Ectodermal cell (in vitro differentiated cells): ENCODE results near the gene GPD1.

Source experiments
- H3K27ac ChIP-seq: 2 replicates; pipeline ENCODE4 v1.7.0; 2013; ENCODE audit warnings: mild to moderate bottlenecking, low read depth, low read length; ENCODE audit not compliant: insufficient read depth, poor library complexity, severe bottlenecking
- H3K27me3 ChIP-seq: 2 replicates; pipeline ENCODE4 v1.7.0; 2013; ENCODE audit warnings: mild to moderate bottlenecking, low read length; ENCODE audit not compliant: insufficient read depth, control insufficient read depth, poor library complexity, severe bottlenecking
- H3K36me3 ChIP-seq: one replicate; pipeline ENCODE4 v1.7.0; 2013; ENCODE audit warnings: low read length; ENCODE audit not compliant: control insufficient read depth, insufficient read depth
- H3K4me1 ChIP-seq: one replicate; pipeline ENCODE4 v1.7.0; 2013; ENCODE audit warnings: low read length; ENCODE audit not compliant: control insufficient read depth, insufficient read depth
- H3K4me3 ChIP-seq: 2 replicates; pipeline ENCODE4 v1.7.0; 2013; ENCODE audit warnings: low read depth, low read length, control low read depth; ENCODE audit not compliant: insufficient read depth
- H3K9me3 ChIP-seq: 2 replicates; pipeline ENCODE4 v1.7.0; 2013; ENCODE audit warnings: mild to moderate bottlenecking, low read length, moderate library complexity; ENCODE audit not compliant: control insufficient read depth
- WGBS, 2 experiments: methylation state at CpG; one replicate each; pipeline ENCODE4 v1.1.7; 2013; ENCODE audit warnings: missing lambda C conversion rate in 2 of 2; 5-methylcytosine and 5-hydroxymethylcytosine counted together

GPD1 gene

DNA sequence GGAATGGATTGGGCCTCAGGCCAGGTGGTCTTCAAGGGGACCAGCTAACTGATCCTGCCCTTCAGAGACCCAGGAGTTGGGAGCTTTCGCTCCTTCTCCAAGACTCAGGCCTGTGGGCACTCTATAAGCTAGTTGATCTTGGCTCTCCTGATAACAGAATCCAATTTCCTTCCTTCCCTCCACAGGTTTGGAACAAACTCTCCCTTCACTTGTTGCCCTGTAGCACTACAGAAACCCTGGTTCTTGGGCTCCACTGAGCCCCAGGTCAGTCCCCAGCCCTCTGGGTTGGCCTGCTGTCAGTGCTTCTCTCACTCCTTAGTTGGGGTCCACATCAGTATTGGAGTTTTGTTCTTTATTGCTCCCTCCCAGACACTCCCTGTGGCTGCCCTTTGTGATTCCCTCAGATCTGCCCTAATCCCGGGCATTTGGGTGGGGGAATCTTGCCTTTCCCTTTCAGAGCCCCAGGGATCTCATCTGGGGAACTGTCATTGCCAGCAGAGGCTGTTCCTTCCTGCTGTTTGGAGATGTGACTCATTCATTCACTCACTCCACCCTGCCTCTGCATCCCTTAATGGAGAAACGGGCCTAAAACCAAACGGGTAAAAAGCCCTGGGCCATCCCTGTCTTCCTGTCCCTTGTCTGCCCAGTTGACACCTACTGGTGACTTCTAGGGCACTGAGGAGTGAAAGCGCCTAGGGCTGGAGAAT lies 4.4 kb upstream of the GPD1 start:
- Histone ChIP-seq H3K4me1 (peaks cover 6% of the 10 kb centered on the region), H3K4me3 (no peak overlapping the region), H3K27ac (no peak overlapping the region), H3K9me3 (no peaks in the 10 kb centered on the region), H3K27me3 (no peaks in the 10 kb centered on the region), H3K36me3 (peaks cover 57% of the 10 kb centered on the region)
- WGBS, 2 experiments = 72% methylated on average over 5 of the region's 5 CpGs

DNA sequence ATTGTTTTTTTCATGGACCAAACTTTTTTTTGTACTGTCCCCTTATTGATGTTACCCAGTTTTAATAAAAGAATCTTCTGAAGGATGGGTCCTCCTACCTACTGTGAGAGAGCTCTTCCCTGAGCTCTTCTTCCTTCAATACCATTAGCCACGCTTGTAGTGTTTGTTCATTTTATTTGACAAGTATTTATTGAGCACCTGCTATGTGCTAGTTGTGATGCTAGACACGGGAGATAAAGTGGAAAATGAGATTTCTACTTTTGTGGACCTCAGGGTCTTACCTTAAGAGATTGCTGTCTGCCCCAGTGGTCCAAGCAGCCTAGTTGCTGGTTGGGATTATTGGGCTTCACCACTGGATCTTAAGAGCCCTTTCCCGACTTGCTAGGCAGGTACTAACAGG lies 3.2 kb upstream of the GPD1 start:
- no peaks in the 10 kb centered on the region for H3K9me3 ChIP-seq
- no peaks in the 10 kb centered on the region for H3K27me3 ChIP-seq
- H3K36me3 ChIP-seq = peaks cover 46% of the 10 kb centered on the region
- H3K27ac ChIP-seq = no peak overlapping the region
- H3K4me1 ChIP-seq = peaks cover 6% of the 10 kb centered on the region
- 90 to 93% methylated on average over 3 of the region's 3 CpGs for WGBS, 2 experiments
- H3K4me3 ChIP-seq = no peak overlapping the region

DNA sequence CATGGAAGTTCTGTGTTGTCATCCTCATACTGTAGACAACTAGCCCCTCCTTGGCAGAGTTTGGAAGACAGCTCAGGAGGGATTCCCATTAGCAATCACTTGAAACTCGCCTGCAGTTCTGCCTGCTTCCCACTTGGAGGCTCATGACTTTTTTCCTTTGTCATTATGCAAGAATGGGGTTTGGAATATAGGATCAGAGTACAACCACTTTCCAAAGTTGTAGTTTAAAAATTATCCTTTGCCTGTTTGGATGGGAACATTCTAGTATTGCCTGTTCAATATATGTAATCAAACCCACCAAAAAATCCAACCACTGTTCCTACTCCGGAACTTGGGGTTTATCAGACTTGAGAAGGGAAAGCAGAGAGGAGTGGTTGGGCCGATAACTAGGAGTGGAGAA lies 2.1 kb upstream of the GPD1 start:
- Histone ChIP-seq H3K4me3 (no peak overlapping the region), H3K9me3 (no peaks in the 10 kb centered on the region), H3K27ac (no peak overlapping the region), H3K27me3 (no peaks in the 10 kb centered on the region), H3K36me3 (peaks cover 35% of the 10 kb centered on the region), H3K4me1 (peaks cover 6% of the 10 kb centered on the region)
- WGBS, 2 experiments = 67 to 69% methylated on average over 3 of the region's 3 CpGs

DNA sequence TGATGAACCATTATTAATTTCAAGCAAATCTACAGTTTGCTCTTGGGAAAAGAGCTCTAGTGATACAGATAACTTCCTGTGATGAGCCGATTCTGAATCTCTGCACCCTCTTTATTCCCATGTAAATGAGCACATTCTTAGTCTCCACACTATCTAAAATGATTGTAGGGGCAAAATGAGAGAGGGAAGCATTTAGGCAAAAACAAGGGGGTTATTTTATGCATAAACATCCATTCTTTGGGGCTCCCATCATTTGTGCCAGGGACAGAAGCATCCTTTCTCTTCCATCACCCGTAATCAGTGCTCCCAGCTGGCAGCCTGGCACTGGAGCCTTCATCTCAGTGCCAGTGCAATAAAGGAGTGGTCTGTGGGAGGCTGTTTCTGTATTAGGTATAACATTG lies 1.7 kb upstream of the GPD1 start:
- WGBS, 2 experiments = 95 to 96% methylated on average over 2 of the region's 2 CpGs
- Histone ChIP-seq H3K4me1 (peaks cover 6% of the 10 kb centered on the region), H3K36me3 (peaks cover 31% of the 10 kb centered on the region), H3K4me3 (no peak overlapping the region), H3K27me3 (no peaks in the 10 kb centered on the region), H3K27ac (no peak overlapping the region), H3K9me3 (no peaks in the 10 kb centered on the region)

DNA sequence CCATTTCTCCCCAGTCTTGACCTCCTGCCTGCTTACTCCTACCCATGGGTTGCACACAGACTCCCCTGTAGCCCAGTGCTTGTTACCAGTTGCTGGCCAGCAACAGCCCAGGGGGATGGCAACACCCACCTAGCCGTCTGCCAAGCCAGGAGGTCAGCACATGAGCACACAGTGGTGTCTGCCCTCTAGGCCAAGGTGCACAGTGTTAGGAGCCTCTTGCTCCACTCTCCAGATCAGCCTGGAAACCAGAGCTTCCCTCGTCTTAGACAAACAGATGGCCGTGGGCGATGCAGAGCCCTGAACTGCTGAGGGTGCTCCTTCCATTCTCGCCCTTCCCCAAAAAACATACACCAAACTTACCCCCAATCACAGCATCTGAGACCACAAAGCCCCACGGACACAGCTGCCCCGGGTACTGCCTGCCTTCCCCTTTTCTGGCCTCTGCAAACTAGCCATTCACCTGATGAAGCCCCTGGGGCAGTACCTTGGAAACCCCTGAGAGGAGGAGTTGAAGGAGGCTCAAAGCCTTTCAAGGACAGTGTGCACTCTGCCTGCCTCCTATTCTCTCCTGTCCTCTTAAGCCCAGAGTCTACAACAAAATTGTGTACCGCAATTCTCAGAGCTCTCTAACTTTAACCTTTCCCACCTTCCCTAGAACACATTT lies 1.0 kb upstream of the GPD1 start:
- Histone ChIP-seq H3K4me3 (no peak overlapping the region), H3K4me1 (peaks cover 6% of the 10 kb centered on the region), H3K36me3 (peaks cover 26% of the 10 kb centered on the region), H3K27me3 (no peaks in the 10 kb centered on the region), H3K27ac (no peak overlapping the region), H3K9me3 (no peaks in the 10 kb centered on the region)
- WGBS, 2 experiments = 93 to 94% methylated on average over 8 of the region's 8 CpGs

DNA sequence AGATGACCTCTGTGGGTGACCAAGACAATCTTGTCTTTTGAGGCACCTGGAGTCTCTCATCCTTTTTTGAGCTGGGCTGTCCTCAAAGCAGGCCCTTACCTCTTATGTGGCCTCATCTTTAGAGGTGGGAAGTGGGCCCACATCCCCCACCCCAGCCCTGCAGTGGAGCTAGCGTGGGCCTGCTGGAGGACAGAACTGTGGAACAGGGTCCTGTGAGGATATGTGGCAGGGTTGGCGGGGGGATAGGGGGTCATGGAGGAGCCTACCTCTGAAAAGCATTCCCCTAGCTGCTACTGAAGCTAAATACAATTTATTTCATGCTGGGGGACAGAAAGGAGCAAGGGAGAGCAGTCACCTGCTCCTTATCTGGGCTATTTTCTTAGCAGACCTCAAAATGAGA lies 457 bp upstream of the GPD1 start:
- peaks cover 6% of the 10 kb centered on the region for H3K4me1 ChIP-seq
- 89 to 100% methylated on average over 2 of the region's 2 CpGs for WGBS, 2 experiments
- H3K36me3 ChIP-seq = peaks cover 21% of the 10 kb centered on the region
- H3K4me3 ChIP-seq = no peak overlapping the region
- H3K27ac ChIP-seq = no peak overlapping the region
- H3K27me3 ChIP-seq = no peaks in the 10 kb centered on the region
- H3K9me3 ChIP-seq = no peaks in the 10 kb centered on the region

DNA sequence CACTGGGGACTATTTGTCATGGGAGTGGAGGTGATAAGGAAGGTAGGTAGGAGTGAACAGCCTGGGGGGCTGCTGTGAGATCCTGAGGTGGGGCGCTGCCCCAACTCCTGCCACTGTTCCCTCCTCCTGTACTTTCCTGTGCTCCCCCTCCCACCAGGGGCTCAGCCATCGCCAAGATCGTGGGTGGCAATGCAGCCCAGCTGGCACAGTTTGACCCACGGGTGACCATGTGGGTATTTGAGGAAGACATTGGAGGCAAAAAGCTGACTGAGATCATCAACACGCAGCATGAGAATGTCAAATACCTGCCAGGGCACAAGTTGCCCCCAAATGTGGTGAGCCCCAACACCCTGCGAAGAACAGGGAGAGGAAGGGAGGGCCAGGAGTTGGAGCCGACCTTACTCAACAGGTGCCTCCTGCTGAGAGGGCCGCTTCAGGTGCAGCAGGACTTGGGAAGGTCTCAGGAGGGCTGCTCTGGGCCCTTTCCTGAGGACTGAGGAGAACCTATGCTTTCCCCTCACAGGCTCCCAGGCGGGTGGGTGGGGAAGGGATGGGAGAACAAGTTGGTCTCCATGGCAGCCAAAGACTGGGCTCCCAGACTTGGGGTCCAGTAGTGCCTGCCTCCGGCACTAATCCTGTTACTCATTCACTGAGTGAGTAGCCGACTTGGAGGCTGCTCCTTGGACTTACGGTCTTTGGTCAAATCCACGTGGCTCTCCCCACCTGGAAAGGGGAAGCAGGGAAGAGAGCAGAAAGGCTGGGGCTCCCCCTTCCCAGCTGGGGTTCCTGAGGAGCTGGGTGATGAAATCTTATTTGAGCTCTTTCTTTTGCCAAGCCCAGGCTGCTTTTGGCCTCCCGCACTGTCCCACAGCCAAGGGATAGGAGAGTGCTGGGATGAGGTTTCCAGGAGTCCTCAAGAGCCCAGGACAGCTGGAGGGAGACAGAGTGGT lies 884 bp downstream of the GPD1 start:
- H3K9me3 ChIP-seq = no peaks in the 10 kb centered on the region
- H3K4me1 ChIP-seq = peaks cover 12% of the 10 kb centered on the region
- H3K4me3 ChIP-seq = no peak overlapping the region
- H3K27ac ChIP-seq = no peak overlapping the region
- H3K27me3 ChIP-seq = no peaks in the 10 kb centered on the region
- H3K36me3 ChIP-seq = peaks cover 7% of the 10 kb centered on the region
- 92% methylated on average over 14 of the region's 14 CpGs for WGBS, 2 experiments

DNA sequence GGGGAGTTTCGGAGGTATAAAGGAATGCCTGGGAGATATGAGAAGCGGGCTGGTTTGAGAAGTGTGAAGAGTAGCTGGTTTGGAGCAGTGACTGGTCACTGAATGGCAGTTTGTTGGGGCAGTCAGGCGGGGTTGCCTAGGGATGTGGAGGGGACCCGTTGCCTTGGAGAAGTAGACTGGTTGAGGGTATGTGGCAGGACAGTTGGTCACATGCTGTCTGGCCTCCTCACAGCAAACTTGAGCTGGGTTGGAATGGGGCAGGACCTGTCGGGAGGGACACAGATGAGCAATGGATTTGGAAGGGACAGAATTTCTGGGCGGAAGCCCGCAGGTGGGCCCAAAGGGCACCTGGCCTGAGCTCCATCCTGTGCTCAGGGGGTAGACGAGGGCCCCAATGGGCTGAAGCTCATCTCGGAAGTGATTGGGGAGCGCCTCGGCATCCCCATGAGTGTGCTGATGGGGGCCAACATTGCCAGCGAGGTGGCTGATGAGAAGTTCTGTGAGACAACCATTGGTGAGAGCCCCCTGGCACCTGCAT lies 2.2 kb downstream of the GPD1 start:
- Histone ChIP-seq H3K9me3 (no peaks in the 10 kb centered on the region), H3K27ac (no peak overlapping the region), H3K36me3 (no peaks in the 10 kb centered on the region), H3K27me3 (no peaks in the 10 kb centered on the region), H3K4me1 (peaks cover 24% of the 10 kb centered on the region), H3K4me3 (no peak overlapping the region)
- WGBS, 2 experiments = 95% methylated on average over 12 of the region's 12 CpGs

DNA sequence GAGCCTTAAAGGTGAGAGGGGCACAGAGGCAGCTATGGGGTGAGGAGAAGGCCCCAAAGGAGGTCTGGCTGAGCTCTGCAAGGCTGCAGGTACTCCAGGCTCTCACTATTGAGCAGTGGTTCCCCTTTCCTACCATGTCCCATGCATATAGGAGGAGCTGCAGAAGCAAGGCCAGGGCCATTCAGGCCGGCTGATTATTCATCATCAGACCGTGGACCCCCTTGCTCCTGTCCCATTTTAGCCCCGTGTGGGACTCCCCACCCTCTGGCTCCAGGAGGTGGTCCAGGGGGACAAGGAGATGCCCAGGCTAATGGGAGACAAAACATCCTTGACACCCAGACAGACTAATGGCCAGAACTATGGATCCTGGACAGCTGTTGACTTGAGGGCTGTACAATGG lies 3.1 kb downstream of the GPD1 start:
- Histone ChIP-seq H3K36me3 (no peaks in the 10 kb centered on the region), H3K4me1 (peaks cover 27% of the 10 kb centered on the region), H3K27me3 (no peaks in the 10 kb centered on the region), H3K9me3 (no peaks in the 10 kb centered on the region), H3K4me3 (no peak overlapping the region), H3K27ac (no peak overlapping the region)
- WGBS, 2 experiments = 84 to 86% methylated on average over 3 of the region's 3 CpGs
